ENCODE data around the gene TAF11L13. TPM values are rescaled to one million over a fixed set of nuclear protein-coding genes. Genes with fewer than 3 reads are reported as not detected.
"Not testable (repeated sequence)": the region's sequence is repeated elsewhere in the genome, so short reads cannot be mapped to it uniquely, and the experiment has no call there.

Gene TAF11L13
- not detected for total RNA-seq

GRCh38 chr5:17631788-17632187, at the start of gene TAF11L13:
Gene TAF11L13 (plus strand): TSS chr5:17632088.
- DNase-seq (ENCODE audit: low spot score); ATAC-seq; intact Hi-C loops (cut with DNase I): not testable (repeated sequence)

- intact Hi-C loops (cut with DNase I); ATAC-seq; DNase-seq (ENCODE audit: low spot score): not testable (repeated sequence)
Measured at GRCh38 chr5:17585658-17586057, 46.2 kb upstream of the TAF11L13 start, which contains the start of gene TAF11L7. Gene TAF11L7 (minus strand): TSS chr5:17585758.

GRCh38 chr5:17590860-17591259, 41.0 kb upstream of the TAF11L13 start, which contains the start of gene TAF11L8:
Gene TAF11L8 (minus strand): TSS chr5:17590960.
- ATAC-seq; DNase-seq (ENCODE audit: low spot score); intact Hi-C loops (cut with DNase I): not testable (repeated sequence)

- DNase-seq (ENCODE audit: low spot score); intact Hi-C loops (cut with DNase I); ATAC-seq: not testable (repeated sequence)
Measured at GRCh38 chr5:17594255-17594654, 37.6 kb upstream of the TAF11L13 start, which contains the start of gene TAF11L9. Gene TAF11L9 (minus strand): TSS chr5:17594394.

- DNase-seq (ENCODE audit: low spot score); intact Hi-C loops (cut with DNase I); ATAC-seq: not testable (repeated sequence)
Measured at GRCh38 chr5:17597728-17598127, 34.2 kb upstream of the TAF11L13 start, which contains the start of gene TAF11L10. Gene TAF11L10 (minus strand): TSS chr5:17597828.

- DNase-seq (ENCODE audit: low spot score); ATAC-seq; intact Hi-C loops (cut with DNase I): not testable (repeated sequence)
Measured at GRCh38 chr5:17603880-17604279, 28.0 kb upstream of the TAF11L13 start, which contains the start of gene TAF11L11. Gene TAF11L11 (plus strand): TSS chr5:17604183.

- DNase-seq (ENCODE audit: low spot score), result no peak
Measured at GRCh38 chr5:17604951-17605350, 26.9 kb upstream of the TAF11L13 start.

GRCh38 chr5:17607461-17607860, 24.4 kb upstream of the TAF11L13 start:
- ATAC-seq; intact Hi-C loops (cut with DNase I); DNase-seq (ENCODE audit: low spot score): not testable (repeated sequence)

More at GRCh38 chr5:17604951-17605350, 26.9 kb upstream of the TAF11L13 start:
- no peak for ATAC-seq
- intact Hi-C loops (cut with DNase I), result no loop called here

GRCh38 chr5:17610092-17610491, 21.8 kb upstream of the TAF11L13 start, which contains the start of gene TAF11L12:
Gene TAF11L12 (plus strand): TSS chr5:17610392.
- intact Hi-C loops (cut with DNase I); DNase-seq (ENCODE audit: low spot score); ATAC-seq: not testable (repeated sequence)

GRCh38 chr5:17614872-17615605, 16.8 kb upstream of the TAF11L13 start:
- intact Hi-C loops (cut with DNase I), result no loop called here
- no peak for ATAC-seq

GRCh38 chr5:17619354-17619753, 12.5 kb upstream of the TAF11L13 start:
- ATAC-seq (no peak), DNase-seq (ENCODE audit: low spot score) (no peak)
- intact Hi-C loops (cut with DNase I), result no loop called here

More at GRCh38 chr5:17614872-17615605, 16.8 kb upstream of the TAF11L13 start:
- no peak for DNase-seq (ENCODE audit: low spot score)

GRCh38 chr5:17620627-17621026, 11.3 kb upstream of the TAF11L13 start:
- ATAC-seq (no peak), DNase-seq (ENCODE audit: low spot score) (no peak)
- intact Hi-C loops (cut with DNase I), result no loop called here

GRCh38 chr5:17625686-17626085, 6.2 kb upstream of the TAF11L13 start:
- intact Hi-C loops (cut with DNase I), result loop anchor here (2.0 kb wide), 1 partner anchor 25 kb away; no protein-coding TSS in a partner anchor
- no peak for ATAC-seq
- DNase-seq (ENCODE audit: low spot score), result no peak

- DNase-seq (ENCODE audit: low spot score), result no peak
- ATAC-seq, result no peak
- intact Hi-C loops (cut with DNase I), result no loop called here
Measured at GRCh38 chr5:17634160-17634559, 2.3 kb downstream of the TAF11L13 start, which contains the start of gene TAF11L14. Gene TAF11L14 (plus strand): TSS chr5:17634460.

GRCh38 chr5:17649232-17649631, 17.3 kb downstream of the TAF11L13 start:
- DNase-seq (ENCODE audit: low spot score); ATAC-seq; intact Hi-C loops (cut with DNase I): not testable (repeated sequence)

GRCh38 chr5:17655201-17655759, 23.4 kb downstream of the TAF11L13 start:
- ATAC-seq; DNase-seq (ENCODE audit: low spot score); intact Hi-C loops (cut with DNase I): not testable (repeated sequence)

GRCh38 chr5:17655921-17656320, 24.0 kb downstream of the TAF11L13 start:
- ATAC-seq (no peak), DNase-seq (ENCODE audit: low spot score) (no peak)
- intact Hi-C loops (cut with DNase I), result no loop called here

GRCh38 chr5:17663182-17663581, 31.3 kb downstream of the TAF11L13 start:
- DNase-seq (ENCODE audit: low spot score) (no peak), ATAC-seq (no peak)
- intact Hi-C loops (cut with DNase I), result no loop called here

- no peak for ATAC-seq
- intact Hi-C loops (cut with DNase I), result no loop called here
Measured at GRCh38 chr5:17665836-17666235, 33.9 kb downstream of the TAF11L13 start.

More at GRCh38 chr5:17665836-17666235, 33.9 kb downstream of the TAF11L13 start:
- DNase-seq (ENCODE audit: low spot score), result no peak
